ENCODE results near the gene ZNF467. TPM values are rescaled to one million over a fixed set of nuclear protein-coding genes. Genes with fewer than 3 reads are reported as not detected.

The ZNF467 gene
- total RNA-seq, 4 donors from 2014 or later = 6.2 to 12.1 (median 9.8) TPM

DNA sequence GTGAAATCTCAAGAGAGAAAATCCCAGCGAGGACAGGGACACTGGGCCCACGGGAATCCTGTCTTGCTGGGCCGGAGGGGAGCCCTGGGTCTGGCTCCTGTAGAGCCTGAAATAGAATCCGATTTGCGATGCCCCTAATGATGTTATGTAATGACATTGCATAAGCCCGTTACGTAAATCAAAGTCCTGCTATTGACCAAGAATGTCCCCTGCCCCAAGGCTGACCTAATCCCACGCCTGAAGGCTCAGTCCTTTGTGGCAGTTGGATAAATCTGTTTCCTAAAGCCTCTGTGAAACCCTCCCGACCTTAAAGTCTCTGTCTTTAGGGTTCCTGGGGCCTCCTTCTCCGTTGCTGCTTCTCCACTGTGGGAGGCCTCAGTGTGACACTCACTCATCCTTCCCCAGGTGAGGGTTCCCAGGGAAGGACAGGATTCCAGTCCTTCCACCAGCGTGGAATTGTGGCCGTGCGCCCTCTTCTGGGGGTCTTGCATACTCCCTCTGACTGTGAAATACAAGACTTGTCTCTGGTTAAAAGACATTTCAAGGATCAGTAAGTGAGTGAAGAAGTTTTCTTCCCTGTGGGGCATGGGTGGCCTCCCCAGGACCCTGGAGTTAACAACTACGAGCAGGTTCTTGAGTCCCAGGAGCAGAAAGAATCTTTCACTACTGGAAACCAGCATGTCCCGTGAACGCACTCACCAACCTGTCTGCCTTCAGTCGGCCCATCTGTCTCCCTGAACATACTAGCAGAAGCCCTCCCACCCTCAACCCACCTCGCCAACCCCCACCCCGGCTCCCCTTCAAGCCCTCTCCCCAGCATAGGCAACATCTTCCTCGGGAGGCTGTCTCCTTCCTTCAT lies 19.8 kb downstream of the ZNF467 start:
- intact Hi-C loops (cut with DNase I; ENCODE audit: low total_unique reads) = no loop called here
- 66 to 71% methylated on average over 20 of the region's 20 CpGs for WGBS, 2 donors
- H3K4me3 ChIP-seq (ENCODE audit: low read depth, poor library complexity, severe bottlenecking) = no peak overlapping the region
- TF ChIP-seq CTCF (IDR thresholded peaks at IDR 0.05) (no peak), POLR2A (IDR thresholded peaks at IDR 0.05) (no peak)
- peak in 1 of 2 donors; percentile 83 for DNase-seq (ENCODE audit: low spot score in 2 of 2)

DNA sequence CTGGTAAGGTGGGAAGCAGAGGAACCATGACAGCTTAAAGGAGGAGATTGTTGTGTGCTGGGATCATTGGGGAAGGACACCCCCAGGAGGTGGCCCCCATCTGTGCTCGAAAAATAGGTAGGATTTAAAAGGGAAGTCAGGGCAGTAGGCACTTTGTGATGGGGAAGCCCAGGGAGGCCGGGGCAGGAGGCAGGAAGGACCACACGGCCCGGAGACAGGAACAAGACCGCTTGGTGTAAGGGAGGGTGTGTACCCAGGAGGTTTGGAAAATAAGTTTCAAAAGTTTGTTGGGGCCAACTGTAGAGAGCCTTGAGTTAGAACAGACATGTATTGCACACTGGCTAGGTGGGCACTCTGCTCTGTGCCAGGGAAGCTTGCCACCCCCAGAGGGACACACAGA lies 20.7 kb downstream of the ZNF467 start:
- no peak for DNase-seq (ENCODE audit: low spot score in 2 of 2)
- intact Hi-C loops (cut with DNase I; ENCODE audit: low total_unique reads) = no loop called here
- TF ChIP-seq POLR2A (IDR thresholded peaks at IDR 0.05) (no peak), CTCF (IDR thresholded peaks at IDR 0.05) (no peak)
- H3K4me3 ChIP-seq (ENCODE audit: low read depth, poor library complexity, severe bottlenecking) = no peak overlapping the region
- WGBS, 2 donors = 74 to 79% methylated on average over 5 of the region's 5 CpGs

DNA sequence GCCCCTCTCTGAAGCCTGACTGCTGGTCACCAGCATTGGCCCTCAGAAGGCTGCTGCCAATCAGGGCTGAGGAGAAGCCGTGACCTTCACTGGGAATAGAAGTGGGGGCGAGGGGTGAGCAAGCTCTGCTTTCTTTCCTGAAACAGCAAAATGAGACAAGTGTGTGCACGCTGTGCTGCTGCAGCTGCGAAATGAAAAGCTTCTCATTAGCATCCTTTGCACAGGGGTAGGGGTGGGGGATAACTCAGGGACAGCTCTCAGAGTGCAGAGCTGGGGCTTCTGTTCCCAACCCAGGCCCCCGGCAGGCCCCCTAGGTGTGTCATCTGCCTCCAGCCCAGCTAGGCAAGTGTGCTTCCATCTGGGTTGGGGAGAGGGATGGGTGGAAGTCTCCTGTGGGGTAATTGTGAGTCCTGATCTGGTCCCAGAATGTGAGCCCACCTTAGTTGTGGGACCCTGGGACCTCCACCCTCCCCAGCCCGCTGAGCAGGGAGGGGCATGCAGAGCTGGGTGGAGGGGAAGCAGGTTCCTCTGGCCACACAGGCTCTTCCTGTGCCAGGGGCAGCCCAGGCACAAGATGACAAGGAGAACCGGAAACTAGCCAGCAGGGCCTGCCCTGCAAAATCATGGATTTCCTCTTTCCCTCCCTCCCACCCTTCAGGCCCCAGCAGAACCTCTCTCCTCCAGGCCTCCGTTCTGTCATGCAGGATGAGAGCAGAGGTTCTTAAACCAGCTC lies 22.2 kb downstream of the ZNF467 start:
- WGBS, 2 donors = 49 to 56% methylated on average over 8 of the region's 8 CpGs
- TF ChIP-seq POLR2A (IDR thresholded peaks at IDR 0.05) = no peak
- TF ChIP-seq CTCF (IDR thresholded peaks at IDR 0.05) = no peak
- intact Hi-C loops (cut with DNase I; ENCODE audit: low total_unique reads) = no loop called here
- peak in 1 of 2 donors; percentile 80 for DNase-seq (ENCODE audit: low spot score in 2 of 2)
- no peak overlapping the region for H3K4me3 ChIP-seq (ENCODE audit: low read depth, poor library complexity, severe bottlenecking)

- no peak for DNase-seq (ENCODE audit: low spot score in 2 of 2)
- H3K4me3 ChIP-seq (ENCODE audit: low read depth, poor library complexity, severe bottlenecking) = no peak overlapping the region
- TF ChIP-seq CTCF (IDR thresholded peaks at IDR 0.05) (no peak), POLR2A (IDR thresholded peaks at IDR 0.05) (no peak)
- 88 to 89% methylated on average over 9 of the region's 9 CpGs for WGBS, 2 donors
- intact Hi-C loops (cut with DNase I; ENCODE audit: low total_unique reads) = no loop called here
Measured at GRCh38 chr7:149750122-149750845, 23.1 kb downstream of the ZNF467 start.

DNA sequence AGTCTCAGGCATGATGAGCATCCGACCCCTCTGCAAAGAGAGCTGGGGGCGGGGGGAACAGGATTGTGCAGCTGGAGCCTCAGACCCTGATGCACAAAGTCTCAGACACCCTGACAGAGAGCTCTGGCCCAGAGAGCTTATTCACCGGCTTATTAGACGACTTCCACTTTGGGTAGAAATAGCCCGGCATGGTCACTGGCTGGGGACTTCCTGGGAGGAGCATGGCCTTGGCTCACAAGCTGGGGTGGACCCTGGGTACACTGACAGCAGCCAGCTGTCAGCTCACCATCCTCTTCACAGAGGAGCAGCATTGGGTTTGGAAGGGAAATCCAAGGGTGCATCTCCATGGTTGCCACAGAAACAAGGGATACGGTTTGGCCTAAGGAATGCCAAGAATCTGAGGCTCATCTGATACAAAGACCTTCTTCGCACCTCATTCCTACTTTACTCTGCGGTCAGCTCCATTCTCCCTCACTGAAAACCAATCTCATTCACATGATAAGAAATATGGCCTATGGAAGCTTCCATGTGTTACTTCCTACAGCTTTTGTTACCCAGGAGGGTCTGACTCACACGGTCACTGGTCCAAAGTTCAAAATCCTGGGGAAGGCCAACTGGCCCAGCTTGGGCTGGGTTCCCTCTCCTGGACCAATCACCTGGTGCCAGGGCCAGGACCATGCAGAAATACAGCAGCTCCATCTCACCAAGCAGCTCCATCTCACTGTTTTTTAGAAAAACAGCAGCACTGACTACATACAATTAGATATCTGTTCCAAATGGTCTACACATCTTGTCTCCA lies 25.1 kb downstream of the ZNF467 start:
- TF ChIP-seq POLR2A (IDR thresholded peaks at IDR 0.05) (no peak), CTCF (IDR thresholded peaks at IDR 0.05) (no peak)
- no peak overlapping the region for H3K4me3 ChIP-seq (ENCODE audit: low read depth, poor library complexity, severe bottlenecking)
- 71 to 80% methylated on average over 9 of the region's 9 CpGs for WGBS, 2 donors
- no peak for DNase-seq (ENCODE audit: low spot score in 2 of 2)
- intact Hi-C loops (cut with DNase I; ENCODE audit: low total_unique reads) = no loop called here
